ENCODE measurements around the gene MRPL53. TPM values are rescaled to one million over a fixed set of nuclear protein-coding genes. Genes with fewer than 3 reads are reported as not detected.

The MRPL53 gene
- total and polyA plus RNA-seq, 2 of the 4 experiments (the other 2 are of a cell fraction) = 5.2 to 39.0 TPM

- TF ChIP-seq RCOR1 (IDR thresholded peaks at IDR 0.05; ENCODE audit: insufficient replicate concordance, low read length) (no peak), MAFK (IDR thresholded peaks at IDR 0.05; ENCODE audit: low read depth, low read length) (no peak)
These were observed 34.9 kb upstream of the MRPL53 start, which contains the start of gene PCGF1 (continued) for GRCh38 chr2:74507145-74507925.

GRCh38 chr2:74505448-74506246 lies 33.2 kb upstream of the MRPL53 start:
- no peak overlapping the region for H2BK20ac ChIP-seq (ENCODE audit: low read depth, low read length)
- peaks cover 9% of the 10 kb centered on the region for H3K9me1 ChIP-seq (ENCODE audit: insufficient read depth, low read length)
- no peak overlapping the region for H3K4me3 ChIP-seq (ENCODE audit: insufficient read depth, low read depth, low read length)
- intact Hi-C loops (cut with micrococcal nuclease) = loop anchor here (2.0 kb wide), 1 partner anchor 49 kb away; the partner anchor contains the start of gene DOK1
- H3K56ac ChIP-seq (ENCODE audit: extremely low read depth, insufficient read depth, low read length) = no peak overlapping the region
- peak overlapping the region; percentile 43 for H3K4me2 ChIP-seq (ENCODE audit: low read depth, low read length)
- H3K27me3 ChIP-seq (ENCODE audit: control insufficient read depth, insufficient read depth, low read length) = peaks cover 11% of the 10 kb centered on the region
- no peak for TF ChIP-seq CTCF (conservative IDR thresholded peaks at IDR 0.05; ENCODE audit: low read depth, low read length)
- TF ChIP-seq RFX5 (IDR thresholded peaks at IDR 0.05; ENCODE audit: low read depth, low read length) = no peak
- TF ChIP-seq CHD1 (IDR thresholded peaks at IDR 0.05; ENCODE audit: low read depth, low read length) = no peak
- no peak for TF ChIP-seq SMC3 (IDR thresholded peaks at IDR 0.05; ENCODE audit: low read depth, low read length)
- no peak for TF ChIP-seq BHLHE40 (IDR thresholded peaks at IDR 0.05; ENCODE audit: low read depth, low read length)
- no peak for TF ChIP-seq POLR2A (IDR thresholded peaks at IDR 0.05; ENCODE audit: low read depth, low read length)
- H2AK5ac ChIP-seq (ENCODE audit: low read depth, low read length) = peak overlapping the region; percentile 44
- ATAC-seq (ENCODE audit: low read depth) (no peak), DNase-seq (no peak)
- no peak overlapping the region for H2AK9ac ChIP-seq (replicated peaks; ENCODE audit: low read depth, low read length, poor library complexity)
- POLR2A ChIA-PET (ENCODE audit: unreplicated experiment) = interaction anchor here (0.6 kb wide), 2 partner anchors 12 to 33 kb away, joined by 4 to 7 read pairs; no protein-coding TSS in a partner anchor
- H3K9ac ChIP-seq (ENCODE audit: low read depth, low read length) = no peak overlapping the region
- H2BK120ac ChIP-seq (ENCODE audit: low read depth, low read length) = no peak overlapping the region
- no peak overlapping the region; the same call in 2 of the 3 replicates for H2BK15ac ChIP-seq (ENCODE audit: low read depth, low read length)
- no peak overlapping the region for H4K91ac ChIP-seq (ENCODE audit: insufficient read depth, low read depth, low read length)
- H3K23ac ChIP-seq (ENCODE audit: low read depth, low read length) = no peak overlapping the region
- dilution Hi-C loops (cut with HindIII; ENCODE audit: low sequenced_read_pairs, unreplicated experiment) = no loop called here
- no peak overlapping the region for H2BK5ac ChIP-seq (ENCODE audit: low read depth, low read length, poor library complexity, severe bottlenecking)
- no peak overlapping the region for H2AFZ ChIP-seq (replicated peaks; ENCODE audit: low read length, poor library complexity)
- H4K8ac ChIP-seq (ENCODE audit: low read depth in 2 of 2, low read length in 2 of 2) = no peak overlapping the region
- 96% methylated on average over 4 of the region's 14 CpGs; no CpG with 5 or more reads in 1 of the 2 experiments for WGBS, 2 experiments (ENCODE audit: extremely low coverage in 2 of 2, insufficient read length in 1 of 2)
- no peaks in the 10 kb centered on the region for H3K9me3 ChIP-seq (ENCODE audit: control insufficient read depth, insufficient read depth, low read length)
- peaks cover 16% of the 10 kb centered on the region for H3K36me3 ChIP-seq (ENCODE audit: control insufficient read depth, insufficient read depth, low read length)
- H3K79me1 ChIP-seq (ENCODE audit: low read depth in 1 of 2, low read length in 2 of 2) = peaks cover 12 to 40% of the 10 kb centered on the region in 2 experiments
- in situ Hi-C loops (cut with MboI; ENCODE audit: low sequenced_read_pairs) = no loop called here
- no peaks in the 10 kb centered on the region for H4K20me1 ChIP-seq (ENCODE audit: insufficient read depth, low read length)
- peaks cover 18% of the 10 kb centered on the region for H3K4me1 ChIP-seq (ENCODE audit: control insufficient read depth, insufficient read depth, low read length)
- no peak overlapping the region for H4K5ac ChIP-seq (ENCODE audit: low read depth, low read length)
- H3K18ac ChIP-seq (ENCODE audit: low read depth, low read length) = no peak overlapping the region
- H3K14ac ChIP-seq (replicated peaks; ENCODE audit: low read depth, low read length) = no peak overlapping the region
- H3K27ac ChIP-seq (ENCODE audit: insufficient read depth, low read length) = no peak overlapping the region
- no TSS peak for BruUV-seq (replicated peaks)
- no peak overlapping the region for H3K4ac ChIP-seq (ENCODE audit: low read depth, low read length)
- CTCF ChIA-PET = interaction anchor here (0.7 kb wide), 1 partner anchor 15 kb away, joined by 3 read pairs; no protein-coding TSS in a partner anchor
